GM19099 (cell line): ENCODE results near the gene TNNT3.

Experiments used
- POLR2A ChIP-seq: IDR thresholded peaks from 3 replicates; pipeline ENCODE4 v1.6.1; 2011; ENCODE audit warnings: low read depth; ENCODE audit not compliant: insufficient read length; ENCODE audit errors: extremely low read depth

TNNT3 gene

GRCh38 chr11:1890856-1891830 is 28.4 kb upstream of the TNNT3 start:
- TF ChIP-seq POLR2A: no peak

DNA sequence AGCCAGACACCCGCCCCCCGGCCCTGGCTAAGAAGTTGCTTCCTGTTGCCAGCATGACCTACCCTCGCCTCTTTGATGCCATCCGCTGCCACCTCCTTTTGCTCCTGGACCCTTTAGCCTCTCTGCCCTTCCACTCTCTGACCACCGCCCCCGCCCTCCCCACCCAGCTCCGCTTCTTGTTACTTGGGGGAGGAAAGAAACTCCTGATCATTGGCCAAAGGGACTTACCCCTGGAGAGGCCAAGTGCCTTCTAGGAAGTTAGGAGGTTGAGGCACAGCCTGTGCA is 27.7 kb upstream of the TNNT3 start, which contains the start of gene PRR33:
Gene PRR33 (minus strand): TSS at position 65 of the 285 bp plus-strand sequence. CDS start 1,311 bp downstream, outside the sequence.
- no peak for TF ChIP-seq POLR2A

GRCh38 chr11:1892116-1892515 is 27.4 kb upstream of the TNNT3 start:
- TF ChIP-seq POLR2A: no peak

- TF ChIP-seq POLR2A: no peak
These were observed 26.9 kb upstream of the TNNT3 start for GRCh38 chr11:1892558-1892957.

DNA sequence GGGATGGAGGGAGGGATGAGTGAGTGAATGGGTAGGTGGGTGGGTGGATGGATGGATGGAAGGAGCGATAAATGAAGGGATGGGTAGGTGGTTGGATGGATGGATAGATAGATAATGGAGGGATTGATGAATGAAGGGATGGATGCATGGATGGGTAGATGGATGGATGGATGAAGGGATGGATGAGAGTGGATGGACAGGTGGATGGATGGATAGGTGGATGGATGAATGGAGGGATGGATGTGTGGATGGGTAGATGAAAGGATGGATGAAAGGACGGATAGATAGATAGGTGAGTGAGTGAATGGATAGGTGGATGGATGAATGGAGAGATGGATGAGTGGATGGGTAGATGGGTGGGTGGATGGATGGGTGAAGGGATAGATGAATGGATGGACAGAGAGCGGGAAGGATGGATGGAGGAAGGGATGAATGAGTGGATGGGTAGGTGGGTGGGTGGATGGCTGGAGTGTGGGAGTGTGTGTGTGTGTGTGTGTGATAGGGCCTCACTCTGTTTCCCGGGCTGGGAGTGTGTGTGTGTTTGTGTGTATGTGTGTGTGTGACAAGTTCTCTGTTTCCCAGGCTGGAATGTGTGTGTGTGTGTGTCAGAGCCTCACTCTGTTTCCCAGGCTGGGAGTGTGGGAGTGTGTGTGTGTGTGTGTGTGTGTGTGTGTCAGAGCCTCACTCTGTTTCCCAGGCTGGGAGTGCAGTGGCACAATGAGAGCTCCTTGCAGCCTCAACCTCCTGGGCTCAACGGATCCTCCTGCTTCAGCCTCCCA is 25.7 kb upstream of the TNNT3 start:
- TF ChIP-seq POLR2A: no peak

- TF ChIP-seq POLR2A: no peak
These were observed 24.7 kb upstream of the TNNT3 start for GRCh38 chr11:1894759-1895158.

- TF ChIP-seq POLR2A: no peak
These were observed 23.0 kb upstream of the TNNT3 start for GRCh38 chr11:1896468-1896867.

DNA sequence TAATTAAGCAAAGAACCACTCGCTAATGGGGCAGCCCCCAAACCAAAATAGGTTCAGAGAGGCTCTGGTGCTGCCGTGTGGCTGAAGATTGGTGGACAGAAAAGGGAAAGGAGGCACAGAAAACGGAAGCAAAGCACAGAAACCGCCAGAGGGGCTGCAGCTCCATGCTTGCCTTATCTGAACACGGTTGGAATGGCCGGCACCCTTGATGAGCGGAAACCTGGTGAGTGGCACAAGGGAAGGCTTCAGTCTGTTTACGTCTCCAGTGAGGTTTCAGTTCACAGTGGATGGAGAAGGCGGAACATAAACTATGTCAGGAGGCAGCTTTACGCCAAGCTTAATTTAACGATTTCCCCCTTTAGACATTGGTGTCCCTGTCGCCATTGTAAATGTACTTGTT is 22.6 kb upstream of the TNNT3 start:
- no peak for TF ChIP-seq POLR2A

- TF ChIP-seq POLR2A: no peak
These were observed 20.4 kb upstream of the TNNT3 start for GRCh38 chr11:1899090-1899489.

DNA sequence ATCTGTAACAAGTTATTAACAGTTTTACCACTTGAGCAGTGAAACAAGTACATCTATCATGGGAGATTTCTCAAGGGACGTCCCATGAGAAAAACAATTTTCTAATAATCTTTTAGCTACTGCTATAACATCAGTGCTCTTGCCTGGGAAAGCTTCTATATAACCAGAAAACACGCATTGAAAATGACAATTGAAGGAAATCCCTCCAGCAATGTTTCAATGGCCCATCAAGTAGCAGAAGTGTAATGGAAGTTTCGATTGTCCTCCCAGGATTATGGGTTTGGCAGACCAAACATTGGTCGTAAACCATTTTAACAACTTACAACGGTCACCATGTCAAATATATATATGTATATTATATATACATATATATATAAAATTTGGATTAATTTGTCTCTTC is 19.8 kb upstream of the TNNT3 start:
- no peak for TF ChIP-seq POLR2A

DNA sequence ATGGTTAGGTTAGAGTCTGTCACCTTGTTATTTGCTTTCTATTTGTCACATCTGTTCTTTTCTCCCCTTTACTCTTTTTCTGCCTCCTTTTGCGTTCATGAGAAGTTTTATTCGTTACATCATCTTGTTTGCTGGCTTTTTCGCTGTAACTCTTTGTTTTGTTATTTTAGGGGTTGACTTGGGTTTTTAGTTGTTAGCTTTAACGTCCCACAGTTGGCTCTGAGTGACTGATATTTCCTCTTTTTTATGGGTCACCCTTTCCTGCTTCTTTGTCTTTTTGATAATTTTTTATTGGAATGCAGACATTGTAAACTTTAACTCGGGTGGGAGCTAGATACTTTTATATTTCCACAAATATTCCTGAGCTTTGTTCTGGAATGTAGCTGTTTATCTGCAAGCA is 13.3 kb upstream of the TNNT3 start:
- no peak for TF ChIP-seq POLR2A

DNA sequence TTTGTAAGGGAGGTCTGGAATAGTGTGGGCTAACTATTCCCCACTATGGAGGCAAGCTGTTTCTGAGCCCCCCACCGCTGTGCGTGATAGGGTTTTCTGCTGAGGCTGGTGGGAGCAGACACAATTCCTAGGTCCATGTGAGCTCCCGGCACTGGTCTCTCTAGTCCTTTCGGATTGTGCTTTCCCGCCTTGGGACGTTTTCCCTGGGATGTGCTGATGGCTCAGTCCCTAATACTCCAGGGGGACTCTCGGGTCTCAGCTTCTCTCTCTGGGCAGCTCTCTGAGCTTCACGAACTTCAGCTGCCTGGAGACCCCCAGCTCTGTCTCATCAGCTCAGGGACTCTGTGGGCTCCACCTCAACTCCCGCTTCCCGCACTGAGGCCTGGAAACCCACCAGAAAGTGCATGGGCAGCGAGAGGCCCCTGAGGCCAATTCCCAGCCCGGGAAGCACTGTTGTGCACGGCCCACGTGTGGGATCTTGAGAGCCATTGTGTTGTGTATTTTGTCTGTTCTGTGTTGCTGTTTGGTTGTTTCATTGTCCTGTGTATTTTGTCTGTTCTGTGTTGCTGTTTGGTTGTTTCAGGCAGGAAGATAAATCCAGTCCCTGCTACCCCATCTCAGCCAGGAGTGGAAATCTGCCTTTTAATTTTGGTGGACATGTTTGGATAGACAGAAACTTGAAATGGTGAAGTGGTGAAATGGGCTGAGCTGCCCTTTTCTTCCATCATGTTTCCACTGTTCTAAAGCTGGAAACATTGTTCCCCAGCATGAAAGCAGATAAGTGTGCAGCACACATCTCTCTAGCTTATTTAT is 12.7 kb upstream of the TNNT3 start:
- TF ChIP-seq POLR2A: no peak

DNA sequence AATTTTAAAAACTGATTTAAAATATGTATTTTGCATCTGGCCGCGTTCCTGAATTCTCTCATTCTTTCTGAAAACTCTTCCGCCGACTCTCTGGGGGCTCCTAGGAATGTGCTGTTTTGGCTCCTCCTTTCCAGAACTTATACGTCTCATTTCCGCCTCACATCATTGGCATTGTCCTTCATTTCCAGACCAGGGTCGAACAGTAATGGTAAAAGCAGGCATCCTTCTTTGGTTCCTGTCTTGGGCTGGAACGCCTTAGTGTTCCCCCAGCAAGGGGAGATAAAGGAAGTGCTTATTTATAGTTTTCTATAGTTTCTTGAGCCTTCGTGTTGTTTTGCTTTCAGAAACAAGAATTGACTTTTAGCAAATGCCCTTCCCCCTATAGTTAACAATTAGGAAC is 10.9 kb upstream of the TNNT3 start:
- TF ChIP-seq POLR2A: no peak

- TF ChIP-seq POLR2A: no peak
These were observed 10.0 kb upstream of the TNNT3 start for GRCh38 chr11:1909524-1909923.

DNA sequence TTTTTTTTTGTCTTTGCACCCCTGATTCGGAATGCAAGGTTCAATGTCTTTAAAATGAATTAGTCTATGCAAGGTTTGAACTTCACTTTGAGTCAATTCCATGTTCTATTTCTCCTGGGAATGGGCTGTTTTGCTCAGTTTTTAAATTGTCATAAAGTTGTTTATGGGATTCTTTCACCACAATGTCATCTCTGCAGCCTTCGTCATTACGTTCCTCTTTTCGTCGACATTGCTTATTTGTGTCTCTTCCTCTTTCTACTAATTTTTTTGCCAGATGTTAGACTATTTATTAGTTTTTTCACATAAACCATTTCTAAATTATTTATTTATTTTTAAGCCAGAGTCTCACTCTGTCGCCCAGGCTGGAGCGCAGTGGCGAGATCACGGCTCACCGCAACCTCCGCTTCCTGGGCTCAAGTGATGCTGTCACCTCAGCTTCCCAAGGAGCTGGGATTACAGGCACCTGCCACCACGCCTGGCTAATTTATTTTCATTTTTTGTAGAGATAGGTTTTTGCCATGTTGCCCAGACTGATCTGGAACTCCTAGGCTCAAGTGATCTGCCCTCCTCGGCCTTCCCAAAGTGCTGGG is 7.1 kb upstream of the TNNT3 start:
- no peak for TF ChIP-seq POLR2A

- no peak for TF ChIP-seq POLR2A
These were observed 6.0 kb upstream of the TNNT3 start for GRCh38 chr11:1913271-1914060.
